ENCODE results near the gene HBA1.

DNA sequence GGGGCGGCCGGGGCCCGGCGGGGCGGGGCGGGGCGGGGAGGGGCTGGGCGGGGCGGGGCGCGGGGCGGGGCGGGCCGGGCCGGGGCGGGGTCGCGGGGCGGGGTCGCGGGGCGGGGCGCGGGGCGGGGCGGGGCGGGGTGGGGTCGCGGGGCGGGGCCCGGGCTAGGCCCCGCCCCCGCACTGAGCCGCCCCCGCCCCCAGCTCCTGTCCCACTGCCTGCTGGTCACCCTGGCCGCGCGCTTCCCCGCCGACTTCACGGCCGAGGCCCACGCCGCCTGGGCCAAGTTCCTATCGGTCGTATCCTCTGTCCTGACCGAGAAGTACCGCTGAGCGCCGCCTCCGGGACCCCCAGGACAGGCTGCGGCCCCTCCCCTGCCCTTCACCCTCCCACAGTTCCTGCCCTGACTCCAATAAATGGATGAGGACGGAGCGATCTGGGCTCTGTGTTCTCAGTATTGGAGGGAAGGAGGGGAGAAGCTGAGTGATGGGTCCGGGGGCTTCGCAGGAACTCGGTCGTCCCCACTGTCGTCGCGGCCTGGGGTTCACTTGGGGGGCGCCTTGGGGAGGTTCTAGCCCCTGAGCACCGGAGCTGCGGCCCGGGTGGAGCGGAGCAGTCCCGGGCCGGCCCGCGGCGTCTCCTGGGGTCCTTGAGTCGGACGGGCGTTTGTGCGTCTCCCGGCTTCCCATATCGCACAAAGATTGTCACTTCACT, 11.5 kb upstream of the HBA1 start:
- TF ChIP-seq CTCF (conservative IDR thresholded peaks at IDR 0.05; ENCODE audit: low read length), result no peak
- no peak for TF ChIP-seq EZH2phosphoT487 (IDR thresholded peaks at IDR 0.05; ENCODE audit: borderline replicate concordance, low read depth, low read length)
